Retina (tissue), 1 donor: Measurements from ENCODE around the gene CBY1.
A peak's percentile ranks its signal among the peaks of the same experiment; 100 is the strongest.

Experiments used
- DNase-seq: peaks from one replicate; pipeline ENCODE4 v3.0.0-alpha.2; 2016

The CBY1 gene

DNA sequence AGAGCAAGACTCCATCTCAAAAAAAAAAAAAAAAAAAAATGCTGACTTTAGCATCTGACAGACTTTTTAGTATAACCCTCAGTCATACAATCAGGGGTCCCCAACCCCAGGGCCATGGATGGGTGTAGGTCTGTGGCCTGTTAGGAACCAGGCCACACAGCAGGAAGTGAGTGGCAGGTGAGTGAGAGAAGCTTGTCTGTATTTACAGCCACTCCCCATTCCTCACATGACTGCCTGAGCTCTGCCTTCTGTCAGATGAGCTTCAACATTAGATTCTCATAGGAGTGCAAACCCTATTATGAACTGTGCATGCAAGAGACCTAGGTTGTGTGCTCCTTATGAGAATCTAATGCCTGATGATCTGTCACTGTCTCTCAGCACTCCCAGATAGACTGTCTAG is 3.6 kb upstream of the CBY1 start:
- no peak for DNase-seq

- no peak for DNase-seq
Measured at GRCh38 chr22:38653741-38654140, 2.7 kb upstream of the CBY1 start.

DNA sequence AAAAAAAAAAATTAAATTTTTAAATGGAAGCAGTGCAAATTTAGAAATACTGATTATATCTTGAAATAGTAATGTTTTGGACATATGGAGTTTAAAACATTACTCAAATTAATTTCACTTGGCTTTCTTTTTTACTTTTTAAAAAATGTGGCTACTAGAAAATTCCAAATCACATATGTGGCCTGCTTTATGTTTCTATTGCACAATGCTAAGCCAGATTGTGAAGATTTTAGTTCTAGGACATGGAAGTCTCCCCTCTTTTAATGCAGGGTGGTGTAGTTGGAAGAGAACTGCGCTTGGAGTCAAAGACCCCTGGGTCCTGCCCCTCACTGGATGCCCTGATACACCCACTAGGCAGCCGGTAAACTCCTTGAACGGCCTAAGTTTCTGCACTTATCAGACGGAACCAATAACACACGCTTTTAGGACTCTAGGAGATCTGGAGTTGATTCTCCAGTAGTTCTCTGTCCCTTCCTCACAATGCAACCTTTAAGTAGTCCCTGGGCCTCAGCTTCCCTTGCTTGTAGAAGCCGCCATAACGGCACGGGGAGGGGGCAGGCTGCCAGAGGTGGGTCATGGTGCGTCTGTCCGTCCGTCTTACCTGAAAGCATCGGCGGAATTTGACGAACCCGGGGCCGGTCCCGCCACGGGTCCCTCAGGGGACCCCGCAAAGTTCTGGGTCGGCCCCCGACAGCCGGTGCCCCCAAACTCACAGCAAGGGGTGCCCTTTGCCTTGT is 751 bp upstream of the CBY1 start:
- DNase-seq: no peak

DNA sequence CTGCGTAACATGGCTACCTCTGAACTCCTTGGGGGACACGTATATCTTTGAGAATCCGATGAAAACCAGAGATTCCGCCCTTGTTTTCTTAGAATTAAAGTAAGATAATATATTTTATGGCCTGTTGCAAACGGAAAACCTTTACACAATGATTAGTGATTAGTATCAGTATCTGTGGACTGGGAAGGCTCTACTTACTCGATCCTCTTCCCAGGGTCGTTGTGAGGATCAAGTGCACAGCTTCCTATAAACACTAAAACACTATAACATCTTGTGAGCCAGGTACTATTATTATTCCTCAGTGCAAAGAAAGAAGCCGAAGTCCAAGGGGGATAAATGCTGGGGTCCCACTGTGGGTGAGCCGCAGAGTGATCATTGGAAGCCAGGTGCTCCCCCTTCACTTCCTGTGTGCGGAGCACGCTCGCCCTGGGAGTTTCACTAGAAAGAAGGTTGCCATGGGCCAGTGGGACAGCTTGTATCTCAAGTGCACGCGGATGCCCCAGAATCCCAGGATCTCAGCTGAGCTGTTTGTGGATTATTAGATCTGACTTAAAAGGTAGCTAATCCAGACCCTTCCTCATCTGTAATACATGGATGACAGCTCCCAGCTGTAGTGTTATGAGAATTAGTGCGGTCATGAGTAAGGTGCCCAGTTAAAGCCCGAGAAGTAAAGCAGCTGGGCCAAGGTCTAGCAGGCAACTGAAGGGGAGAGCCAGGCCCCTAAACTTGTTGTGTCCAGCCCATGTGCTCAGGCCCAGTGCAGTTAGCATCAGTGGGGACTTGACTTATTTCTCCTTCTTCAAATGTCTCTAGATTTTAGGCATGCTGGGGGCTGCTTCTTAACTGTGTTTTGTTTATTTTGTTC is 839 bp downstream of the CBY1 start:
- DNase-seq: peak; percentile 68

GRCh38 chr22:38674888-38675287 is 18.4 kb downstream of the CBY1 start:
- no peak for DNase-seq

DNA sequence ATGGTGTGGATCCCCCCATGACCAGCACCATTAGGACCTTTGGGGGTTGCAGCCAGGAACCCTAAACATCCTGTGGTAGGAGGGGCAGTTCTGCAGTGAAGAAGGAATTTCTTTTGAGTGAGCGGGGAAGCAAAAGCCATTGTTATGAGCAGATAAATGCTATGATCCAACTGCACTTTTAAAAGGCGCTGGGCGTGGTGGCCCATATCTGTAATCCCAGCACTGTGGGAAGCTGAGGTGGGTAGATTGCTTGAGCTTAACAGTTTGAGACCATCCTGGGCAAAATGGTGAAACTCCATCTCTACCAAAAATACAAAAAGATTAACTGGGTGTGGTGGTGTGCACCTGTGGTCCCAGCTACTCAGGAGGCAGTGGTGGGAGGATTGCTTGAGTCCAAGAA is 19.4 kb downstream of the CBY1 start:
- DNase-seq: no peak

GRCh38 chr22:38681582-38682335 is 25.3 kb downstream of the CBY1 start, which contains the start of gene TOMM22:
TOMM22 (plus strand) TSS chr22:38681957; CDS start chr22:38681979, 22 bp downstream.
- DNase-seq: peak; percentile 93

- DNase-seq: no peak
Measured at GRCh38 chr22:38684895-38685294, 28.5 kb downstream of the CBY1 start.

- no peak for DNase-seq
Measured at GRCh38 chr22:38685761-38686160, 29.3 kb downstream of the CBY1 start.

- no peak for DNase-seq
Measured at GRCh38 chr22:38689651-38690050, 33.2 kb downstream of the CBY1 start.

DNA sequence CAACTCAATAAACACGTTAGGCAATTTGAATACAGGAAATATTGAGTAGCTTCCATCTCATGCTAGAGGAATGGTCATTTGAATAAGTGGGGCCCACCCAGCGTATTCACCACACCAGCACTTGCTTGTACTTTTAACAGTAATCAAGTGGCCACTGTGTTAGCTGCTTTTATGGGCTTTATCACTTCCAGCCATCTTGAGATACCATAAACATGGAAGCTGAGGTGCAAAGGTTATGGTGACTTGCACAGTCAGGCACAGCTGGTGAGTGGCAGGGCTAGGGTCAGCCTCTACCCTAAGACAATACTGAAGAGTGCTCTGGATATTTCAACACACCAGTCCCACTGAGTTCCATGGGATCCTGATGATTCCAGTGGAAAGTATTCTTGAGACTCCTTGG is 37.6 kb downstream of the CBY1 start:
- no peak for DNase-seq

- no peak for DNase-seq
Measured at GRCh38 chr22:38694940-38695339, 38.5 kb downstream of the CBY1 start.

- DNase-seq: no peak
Measured at GRCh38 chr22:38696606-38697424, 40.4 kb downstream of the CBY1 start.

- DNase-seq: no peak
Measured at GRCh38 chr22:38697425-38698089, 41.1 kb downstream of the CBY1 start.

- DNase-seq: no peak
Measured at GRCh38 chr22:38698407-38699094, 42.1 kb downstream of the CBY1 start.

DNA sequence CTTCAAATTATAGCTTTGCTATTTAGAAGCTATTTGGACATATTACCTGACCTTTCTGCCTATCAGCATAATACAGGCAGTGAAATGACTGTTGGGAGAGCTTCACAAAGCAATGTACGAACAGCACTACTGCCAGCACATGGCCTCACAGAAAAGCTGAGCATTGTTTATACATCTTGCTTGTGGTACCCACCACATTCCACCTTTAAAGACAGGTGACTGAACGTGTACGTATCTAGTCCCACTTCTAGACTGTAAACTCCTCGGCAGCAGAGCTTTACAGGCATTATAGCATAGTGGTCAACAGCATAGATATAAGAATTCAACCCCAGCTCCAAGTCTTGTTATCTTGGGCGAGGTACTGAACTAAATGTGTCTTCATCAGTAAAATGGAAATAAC is 42.7 kb downstream of the CBY1 start:
- no peak for DNase-seq

DNA sequence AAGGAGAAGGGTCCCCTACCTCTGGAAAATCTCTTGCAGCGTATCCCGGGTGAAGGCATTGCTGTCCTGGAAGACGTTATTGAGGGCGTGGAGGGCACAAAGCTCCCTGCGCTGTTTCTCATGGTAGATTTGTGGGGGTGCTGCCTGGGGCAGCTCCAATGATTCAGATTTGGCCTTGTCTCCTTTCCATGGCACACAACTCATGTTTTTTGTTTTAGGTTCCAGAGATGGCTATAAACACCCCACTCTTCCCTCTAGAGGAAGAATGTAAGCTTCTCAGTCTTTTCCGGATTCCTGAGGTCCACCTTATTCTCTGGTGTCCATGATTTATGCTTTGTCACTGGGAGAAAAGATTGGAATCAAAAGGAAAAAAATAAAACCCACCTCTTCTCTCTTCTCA is 43.3 kb downstream of the CBY1 start:
- peak; percentile 44 for DNase-seq

DNA sequence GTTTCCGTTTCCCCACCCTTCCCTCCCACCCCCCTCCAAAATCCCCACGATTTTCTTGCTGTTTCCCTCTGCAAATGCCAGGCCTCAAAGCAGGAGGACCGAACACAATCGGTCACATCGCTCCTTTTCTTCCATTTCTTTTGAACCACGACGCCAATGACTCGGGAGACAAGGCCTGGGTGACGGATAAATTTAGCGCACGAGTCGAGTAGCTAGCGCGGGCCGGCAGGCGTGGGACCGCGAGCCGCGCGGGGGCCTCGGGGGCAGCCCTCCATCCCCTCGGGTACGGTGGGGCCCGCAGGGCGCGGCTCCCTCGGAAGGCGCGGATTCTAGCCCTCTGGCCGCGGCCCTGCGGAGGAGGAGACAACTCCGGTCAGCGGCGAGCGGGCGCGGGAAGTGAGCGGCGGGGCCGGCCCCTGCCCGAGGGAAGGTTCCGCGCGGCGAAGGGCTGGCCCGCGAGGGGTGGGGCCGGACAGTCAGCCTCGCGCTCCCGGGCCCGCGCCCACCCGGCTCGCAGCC is 43.9 kb downstream of the CBY1 start:
- peak; percentile 79 for DNase-seq

- peak; percentile 94 for DNase-seq
Measured at GRCh38 chr22:38700789-38701628, 44.6 kb downstream of the CBY1 start, which contains the start of gene JOSD1. JOSD1 (minus strand) TSS chr22:38700943; CDS start chr22:38699987, 956 bp downstream.
